Adrenal gland (tissue), 5 donors: ENCODE data around the gene ACOD1.

Experiments used
- POLR2A ChIP-seq, 2 donors: fragments of 450-650 bp; IDR thresholded peaks; one replicate each; pipeline ENCODE4 v1.6.1; 2017; ENCODE audit warnings: antibody characterized with exemption in 2 of 2, mild to moderate bottlenecking in 2 of 2, moderate library complexity in 1 of 2
- TF ChIP-seq, protein P1 (sequence below), 6 experiments: fragments of 450-650 bp in 4 of 6; fragments of 200-600 bp in 2 of 6; sonication (generic) in 1 of 6; IDR thresholded peaks; 1 replicate in 5 of 6; 2 replicates in 1 of 6; pipeline versions ENCODE4 v1.5.1 to v1.8.0; 2016 to 2021; ENCODE audit warnings: antibody characterized with exemption in 6 of 6, mild to moderate bottlenecking in 2 of 6, moderate library complexity in 1 of 6
- donor health status: DM: no; HTN: no; CAD: no.

DNA sequence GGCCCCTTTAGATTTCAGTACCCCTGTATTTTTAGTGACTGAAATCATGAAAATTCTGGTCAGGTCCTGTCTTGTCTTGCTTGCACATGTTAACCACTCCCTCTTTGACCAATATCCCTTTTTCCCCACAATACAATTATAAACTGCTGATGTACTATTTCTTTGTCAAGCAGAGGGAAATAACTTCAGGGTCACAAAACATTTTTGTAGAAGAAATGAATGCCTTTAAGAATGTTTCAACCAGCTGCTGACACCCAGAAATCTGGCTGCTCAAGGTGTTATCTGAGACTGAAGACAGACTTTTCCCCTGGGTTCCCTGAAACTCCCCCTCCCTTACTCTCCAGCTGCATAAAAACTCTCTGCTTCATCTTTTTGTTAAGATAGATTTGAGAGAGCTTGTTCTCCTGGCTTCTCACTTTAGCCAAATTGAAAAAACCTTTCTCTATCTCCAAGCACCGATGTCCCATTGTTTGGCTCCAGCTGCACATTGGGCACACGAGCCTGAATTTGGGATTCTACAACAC is 18.4 kb upstream of the ACOD1 start:
- TF ChIP-seq, protein P1, sequence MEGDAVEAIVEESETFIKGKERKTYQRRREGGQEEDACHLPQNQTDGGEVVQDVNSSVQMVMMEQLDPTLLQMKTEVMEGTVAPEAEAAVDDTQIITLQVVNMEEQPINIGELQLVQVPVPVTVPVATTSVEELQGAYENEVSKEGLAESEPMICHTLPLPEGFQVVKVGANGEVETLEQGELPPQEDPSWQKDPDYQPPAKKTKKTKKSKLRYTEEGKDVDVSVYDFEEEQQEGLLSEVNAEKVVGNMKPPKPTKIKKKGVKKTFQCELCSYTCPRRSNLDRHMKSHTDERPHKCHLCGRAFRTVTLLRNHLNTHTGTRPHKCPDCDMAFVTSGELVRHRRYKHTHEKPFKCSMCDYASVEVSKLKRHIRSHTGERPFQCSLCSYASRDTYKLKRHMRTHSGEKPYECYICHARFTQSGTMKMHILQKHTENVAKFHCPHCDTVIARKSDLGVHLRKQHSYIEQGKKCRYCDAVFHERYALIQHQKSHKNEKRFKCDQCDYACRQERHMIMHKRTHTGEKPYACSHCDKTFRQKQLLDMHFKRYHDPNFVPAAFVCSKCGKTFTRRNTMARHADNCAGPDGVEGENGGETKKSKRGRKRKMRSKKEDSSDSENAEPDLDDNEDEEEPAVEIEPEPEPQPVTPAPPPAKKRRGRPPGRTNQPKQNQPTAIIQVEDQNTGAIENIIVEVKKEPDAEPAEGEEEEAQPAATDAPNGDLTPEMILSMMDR (IDR thresholded peaks at IDR 0.05) = no peak
- TF ChIP-seq POLR2A (IDR thresholded peaks at IDR 0.05) = no peak
